ENCODE data around the gene GFOD1.

The GFOD1 gene

DNA sequence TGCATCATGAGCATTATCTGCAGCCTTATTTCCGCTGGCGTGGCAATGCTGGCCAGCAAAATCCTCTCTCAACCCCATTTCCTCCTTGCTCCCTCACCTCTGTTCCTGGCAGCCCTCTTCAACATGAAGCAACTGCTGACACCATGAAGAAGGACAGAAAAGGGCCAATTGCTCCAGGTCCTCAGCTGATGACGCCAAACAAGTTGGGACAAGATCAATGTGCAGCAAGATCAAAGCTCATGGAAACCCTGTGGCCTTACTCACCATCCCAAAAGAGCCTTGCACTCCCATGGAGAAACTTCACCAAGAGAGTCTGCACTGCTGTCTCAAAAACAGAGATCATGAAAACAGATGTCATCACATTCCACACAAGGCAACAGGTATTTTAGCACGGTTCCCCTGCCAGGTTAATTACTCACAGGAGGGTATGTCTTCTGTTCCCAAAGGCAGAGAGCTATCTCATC lies 7.4 kb downstream of the GFOD1 start:
- no peak overlapping the region for H3K9ac ChIP-seq (ENCODE audit: low read depth, low read length)
- H3K4me1 ChIP-seq (ENCODE audit: control insufficient read depth, insufficient read depth, low read length): peaks cover 7% of the 10 kb centered on the region
- H3K36me3 ChIP-seq (ENCODE audit: control insufficient read depth, insufficient read depth, low read length): no peaks in the 10 kb centered on the region
- H3K9me3 ChIP-seq (ENCODE audit: control insufficient read depth, insufficient read depth, low read length): no peaks in the 10 kb centered on the region
- peaks cover 17% of the 10 kb centered on the region for H3K27me3 ChIP-seq (ENCODE audit: control insufficient read depth, insufficient read depth, low read length)
- H3K4me3 ChIP-seq (ENCODE audit: low read depth, low read length): no peak overlapping the region

DNA sequence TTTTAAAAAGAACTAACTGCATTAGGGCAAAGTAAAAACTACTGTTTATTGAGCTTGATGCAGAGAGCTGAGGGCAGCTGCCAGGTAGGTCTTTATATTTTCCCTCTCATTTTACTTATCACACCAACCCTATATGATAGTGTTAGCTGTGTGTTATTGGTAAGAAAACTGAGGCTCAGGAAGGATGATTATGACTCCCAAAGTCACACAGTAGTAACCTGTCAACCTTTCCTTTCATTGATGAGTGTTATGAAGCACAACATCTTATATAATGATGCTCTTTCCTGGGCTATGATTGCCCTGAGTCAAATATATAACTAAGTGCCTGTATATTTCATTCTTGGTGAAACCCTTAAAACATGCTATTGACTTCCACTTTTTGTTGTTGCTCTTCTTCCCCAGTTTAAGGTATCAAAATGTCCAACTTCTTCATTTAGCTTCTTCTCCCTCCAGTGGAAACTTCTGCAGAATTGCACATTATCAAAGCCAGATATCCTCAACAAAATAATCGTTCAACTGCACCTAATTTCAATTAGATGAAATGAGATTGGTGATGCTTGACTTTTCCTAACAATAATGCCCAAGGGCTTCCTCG lies 8.1 kb downstream of the GFOD1 start:
- H3K27me3 ChIP-seq (ENCODE audit: control insufficient read depth, insufficient read depth, low read length): peaks cover 10% of the 10 kb centered on the region
- no peak overlapping the region for H3K9ac ChIP-seq (ENCODE audit: low read depth, low read length)
- H3K4me1 ChIP-seq (ENCODE audit: control insufficient read depth, insufficient read depth, low read length): peaks cover 2% of the 10 kb centered on the region
- H3K36me3 ChIP-seq (ENCODE audit: control insufficient read depth, insufficient read depth, low read length): no peaks in the 10 kb centered on the region
- H3K4me3 ChIP-seq (ENCODE audit: low read depth, low read length): no peak overlapping the region
- no peaks in the 10 kb centered on the region for H3K9me3 ChIP-seq (ENCODE audit: control insufficient read depth, insufficient read depth, low read length)

GRCh38 chr6:13478525-13478966 lies 8.9 kb downstream of the GFOD1 start:
- no peaks in the 10 kb centered on the region for H3K36me3 ChIP-seq (ENCODE audit: control insufficient read depth, insufficient read depth, low read length)
- peaks cover 2% of the 10 kb centered on the region for H3K4me1 ChIP-seq (ENCODE audit: control insufficient read depth, insufficient read depth, low read length)
- H3K9me3 ChIP-seq (ENCODE audit: control insufficient read depth, insufficient read depth, low read length): no peaks in the 10 kb centered on the region
- peaks cover 3% of the 10 kb centered on the region for H3K27me3 ChIP-seq (ENCODE audit: control insufficient read depth, insufficient read depth, low read length)
- H3K9ac ChIP-seq (ENCODE audit: low read depth, low read length): no peak overlapping the region
- H3K4me3 ChIP-seq (ENCODE audit: low read depth, low read length): no peak overlapping the region

- Histone ChIP-seq H3K36me3 (ENCODE audit: control insufficient read depth, insufficient read depth, low read length) (no peaks in the 10 kb centered on the region), H3K9me3 (ENCODE audit: control insufficient read depth, insufficient read depth, low read length) (no peaks in the 10 kb centered on the region), H3K4me3 (ENCODE audit: low read depth, low read length) (no peak overlapping the region), H3K4me1 (ENCODE audit: control insufficient read depth, insufficient read depth, low read length) (peaks cover 7% of the 10 kb centered on the region), H3K9ac (ENCODE audit: low read depth, low read length) (no peak overlapping the region), H3K27me3 (ENCODE audit: control insufficient read depth, insufficient read depth, low read length) (no peaks in the 10 kb centered on the region)
Measured at GRCh38 chr6:13474787-13475186, 12.6 kb downstream of the GFOD1 start.

DNA sequence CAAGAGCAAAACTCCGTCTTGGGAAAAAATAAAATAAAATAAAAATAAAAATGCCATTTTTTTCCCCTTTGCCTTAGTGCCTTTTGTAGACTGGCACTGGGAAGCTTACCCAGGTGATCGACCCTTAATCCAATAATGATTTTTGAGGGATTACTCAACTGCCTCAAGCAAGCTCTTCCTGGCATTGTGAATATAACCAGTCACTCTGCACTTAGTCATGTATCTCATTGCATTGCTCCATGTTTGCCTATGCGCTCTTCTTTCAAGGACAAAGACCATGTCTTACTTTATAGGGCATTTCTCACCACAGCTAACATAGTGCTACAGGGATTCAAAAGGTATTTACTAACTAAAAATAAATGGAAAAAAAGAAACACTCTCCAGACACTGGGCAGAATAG lies 13.0 kb downstream of the GFOD1 start:
- no peak overlapping the region for H3K4me3 ChIP-seq (ENCODE audit: low read depth, low read length)
- H3K9ac ChIP-seq (ENCODE audit: low read depth, low read length): no peak overlapping the region
- peaks cover 7% of the 10 kb centered on the region for H3K4me1 ChIP-seq (ENCODE audit: control insufficient read depth, insufficient read depth, low read length)
- H3K27me3 ChIP-seq (ENCODE audit: control insufficient read depth, insufficient read depth, low read length): no peaks in the 10 kb centered on the region
- H3K9me3 ChIP-seq (ENCODE audit: control insufficient read depth, insufficient read depth, low read length): no peaks in the 10 kb centered on the region
- no peaks in the 10 kb centered on the region for H3K36me3 ChIP-seq (ENCODE audit: control insufficient read depth, insufficient read depth, low read length)

DNA sequence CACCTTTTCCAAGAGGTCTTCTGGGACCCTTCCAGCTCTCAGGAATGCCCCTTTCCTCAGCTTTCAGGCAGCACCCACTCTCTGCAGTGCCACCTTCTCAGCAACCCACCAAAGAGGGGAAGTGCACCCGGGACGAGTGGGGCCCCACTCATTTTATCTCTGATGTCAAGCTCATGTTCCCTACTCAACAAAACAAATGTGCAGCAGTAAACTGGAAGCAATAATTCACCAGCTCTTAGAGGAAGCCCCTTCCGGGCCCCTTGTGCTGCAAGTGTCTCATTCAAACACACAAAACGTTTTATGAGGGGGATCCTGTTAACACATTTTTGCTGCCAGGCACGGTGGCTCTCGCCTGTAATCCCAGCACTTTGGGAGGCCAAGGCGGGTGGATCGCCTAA lies 13.6 kb downstream of the GFOD1 start:
- no peaks in the 10 kb centered on the region for H3K27me3 ChIP-seq (ENCODE audit: control insufficient read depth, insufficient read depth, low read length)
- no peaks in the 10 kb centered on the region for H3K36me3 ChIP-seq (ENCODE audit: control insufficient read depth, insufficient read depth, low read length)
- no peak overlapping the region for H3K4me3 ChIP-seq (ENCODE audit: low read depth, low read length)
- H3K9me3 ChIP-seq (ENCODE audit: control insufficient read depth, insufficient read depth, low read length): no peaks in the 10 kb centered on the region
- no peak overlapping the region for H3K9ac ChIP-seq (ENCODE audit: low read depth, low read length)
- peaks cover 7% of the 10 kb centered on the region for H3K4me1 ChIP-seq (ENCODE audit: control insufficient read depth, insufficient read depth, low read length)

DNA sequence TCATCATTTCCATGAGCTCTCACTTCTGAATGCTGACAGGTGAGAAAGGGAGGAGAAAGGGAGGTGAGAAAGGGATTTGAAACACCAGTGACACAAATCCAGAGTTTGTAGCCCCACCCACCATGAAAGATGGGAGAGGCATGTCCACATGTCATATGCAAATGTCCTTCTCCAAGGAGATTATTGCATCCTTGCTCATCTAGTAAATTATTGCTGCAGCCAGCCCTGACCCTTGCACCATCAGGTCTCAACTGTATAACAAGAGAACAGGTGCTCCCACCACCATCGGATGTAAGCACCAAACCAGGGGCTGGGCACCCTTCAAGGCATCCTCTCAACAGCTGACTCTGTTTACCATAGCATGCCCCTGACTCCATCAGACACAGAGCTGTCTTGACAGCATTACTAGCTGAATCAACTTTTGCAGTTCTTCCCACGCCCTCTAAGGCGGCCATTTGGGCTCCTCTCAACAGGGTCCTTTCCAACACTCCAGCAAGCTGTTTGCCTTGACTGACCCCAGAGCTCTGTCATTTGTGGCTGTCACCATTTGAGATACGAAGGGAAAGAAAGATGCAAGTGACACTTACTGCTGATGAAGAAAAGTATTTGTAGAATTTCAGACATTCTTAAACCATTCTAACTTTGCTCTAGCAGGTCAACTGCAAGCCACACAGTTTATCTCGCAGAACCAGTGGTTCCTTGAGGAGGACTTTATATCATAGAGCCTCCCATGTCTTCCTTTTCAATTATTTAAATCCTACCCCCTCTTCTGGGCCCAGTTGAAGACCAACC lies 14.2 kb downstream of the GFOD1 start:
- no peaks in the 10 kb centered on the region for H3K9me3 ChIP-seq (ENCODE audit: control insufficient read depth, insufficient read depth, low read length)
- H3K27me3 ChIP-seq (ENCODE audit: control insufficient read depth, insufficient read depth, low read length): no peaks in the 10 kb centered on the region
- peaks cover 5% of the 10 kb centered on the region for H3K4me1 ChIP-seq (ENCODE audit: control insufficient read depth, insufficient read depth, low read length)
- no peaks in the 10 kb centered on the region for H3K36me3 ChIP-seq (ENCODE audit: control insufficient read depth, insufficient read depth, low read length)
- H3K9ac ChIP-seq (ENCODE audit: low read depth, low read length): no peak overlapping the region
- H3K4me3 ChIP-seq (ENCODE audit: low read depth, low read length): no peak overlapping the region

DNA sequence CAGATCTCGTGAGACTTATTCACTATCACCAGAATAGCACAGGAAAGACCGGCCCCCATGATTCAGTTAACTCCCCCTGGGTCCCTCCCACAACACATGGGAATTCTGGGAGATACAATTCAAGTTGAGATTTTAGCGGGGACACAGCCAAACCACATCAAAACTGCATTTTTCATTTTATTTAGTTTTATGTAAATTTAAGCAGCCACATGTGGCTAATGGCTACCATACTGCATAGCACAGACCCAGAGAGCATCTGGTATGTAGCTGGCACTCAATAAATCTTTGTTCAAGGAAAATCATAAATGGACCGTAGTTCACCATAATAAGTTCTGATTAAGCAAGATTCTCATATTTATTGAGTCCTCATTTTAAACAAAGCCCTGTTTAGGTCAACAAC lies 15.3 kb downstream of the GFOD1 start:
- H3K27me3 ChIP-seq (ENCODE audit: control insufficient read depth, insufficient read depth, low read length): no peaks in the 10 kb centered on the region
- H3K9me3 ChIP-seq (ENCODE audit: control insufficient read depth, insufficient read depth, low read length): no peaks in the 10 kb centered on the region
- H3K36me3 ChIP-seq (ENCODE audit: control insufficient read depth, insufficient read depth, low read length): no peaks in the 10 kb centered on the region
- no peak overlapping the region for H3K4me3 ChIP-seq (ENCODE audit: low read depth, low read length)
- peaks cover 5% of the 10 kb centered on the region for H3K4me1 ChIP-seq (ENCODE audit: control insufficient read depth, insufficient read depth, low read length)
- no peak overlapping the region for H3K9ac ChIP-seq (ENCODE audit: low read depth, low read length)

- H3K27me3 ChIP-seq (ENCODE audit: control insufficient read depth, insufficient read depth, low read length): no peaks in the 10 kb centered on the region
- no peak overlapping the region for H3K9ac ChIP-seq (ENCODE audit: low read depth, low read length)
- no peaks in the 10 kb centered on the region for H3K36me3 ChIP-seq (ENCODE audit: control insufficient read depth, insufficient read depth, low read length)
- H3K4me1 ChIP-seq (ENCODE audit: control insufficient read depth, insufficient read depth, low read length): peaks cover 5% of the 10 kb centered on the region
- no peaks in the 10 kb centered on the region for H3K9me3 ChIP-seq (ENCODE audit: control insufficient read depth, insufficient read depth, low read length)
- no peak overlapping the region for H3K4me3 ChIP-seq (ENCODE audit: low read depth, low read length)
Measured at GRCh38 chr6:13471184-13471583, 16.2 kb downstream of the GFOD1 start.

- no peaks in the 10 kb centered on the region for H3K9me3 ChIP-seq (ENCODE audit: control insufficient read depth, insufficient read depth, low read length)
- no peak overlapping the region for H3K9ac ChIP-seq (ENCODE audit: low read depth, low read length)
- H3K36me3 ChIP-seq (ENCODE audit: control insufficient read depth, insufficient read depth, low read length): no peaks in the 10 kb centered on the region
- H3K4me3 ChIP-seq (ENCODE audit: low read depth, low read length): no peak overlapping the region
- peaks cover 7% of the 10 kb centered on the region for H3K4me1 ChIP-seq (ENCODE audit: control insufficient read depth, insufficient read depth, low read length)
- H3K27me3 ChIP-seq (ENCODE audit: control insufficient read depth, insufficient read depth, low read length): no peaks in the 10 kb centered on the region
Measured at GRCh38 chr6:13470238-13471140, 16.9 kb downstream of the GFOD1 start.

GRCh38 chr6:13469693-13470092 lies 17.7 kb downstream of the GFOD1 start:
- no peak overlapping the region for H3K4me3 ChIP-seq (ENCODE audit: low read depth, low read length)
- no peak overlapping the region for H3K9ac ChIP-seq (ENCODE audit: low read depth, low read length)
- H3K4me1 ChIP-seq (ENCODE audit: control insufficient read depth, insufficient read depth, low read length): peaks cover 9% of the 10 kb centered on the region

More at GRCh38 chr6:13469693-13470092, 17.7 kb downstream of the GFOD1 start:
- Histone ChIP-seq H3K36me3 (ENCODE audit: control insufficient read depth, insufficient read depth, low read length) (no peaks in the 10 kb centered on the region), H3K27me3 (ENCODE audit: control insufficient read depth, insufficient read depth, low read length) (no peaks in the 10 kb centered on the region), H3K9me3 (ENCODE audit: control insufficient read depth, insufficient read depth, low read length) (no peaks in the 10 kb centered on the region)

Measured in iPS-15b (cell line).